ENCODE measurements around the gene TBC1D5.

The TBC1D5 gene

GRCh38 chr3:17478673-17479072 is 263.8 kb downstream of the TBC1D5 start:
- Histone ChIP-seq H3K27me3 (ENCODE audit: insufficient read depth, low read length, poor library complexity, severe bottlenecking) (no peaks in the 10 kb centered on the region), H4K20me1 (ENCODE audit: insufficient read depth, low read length, poor library complexity, severe bottlenecking) (no peaks in the 10 kb centered on the region), H3K4me3 (ENCODE audit: low read length, poor library complexity, severe bottlenecking) (no peak overlapping the region), H3F3A (ENCODE audit: low read depth) (no peaks in the 10 kb centered on the region), H3K9me3 (ENCODE audit: insufficient read depth, low read depth, low read length) (peaks cover 13% of the 10 kb centered on the region; the same call in 1 of the 2 replicates), H3K9me2 (replicated peaks; ENCODE audit: low read depth, low read length) (no peaks in the 10 kb centered on the region), H3K9ac (ENCODE audit: low read depth, low read length, poor library complexity, severe bottlenecking) (no peak overlapping the region), H3K36me3 (ENCODE audit: insufficient read depth, low read length) (peaks cover 18% of the 10 kb centered on the region; the same call in 1 of the 2 replicates), H3K4me2 (ENCODE audit: low read depth, low read length, poor library complexity, severe bottlenecking) (no peak overlapping the region), H2AFZ (ENCODE audit: low read length) (no peak overlapping the region), H3K4me1 (ENCODE audit: insufficient read depth, low read length, poor library complexity, severe bottlenecking) (no peaks in the 10 kb centered on the region), H3K79me2 (ENCODE audit: insufficient read depth, low read length) (no peaks in the 10 kb centered on the region)
- TF ChIP-seq, protein P1, sequence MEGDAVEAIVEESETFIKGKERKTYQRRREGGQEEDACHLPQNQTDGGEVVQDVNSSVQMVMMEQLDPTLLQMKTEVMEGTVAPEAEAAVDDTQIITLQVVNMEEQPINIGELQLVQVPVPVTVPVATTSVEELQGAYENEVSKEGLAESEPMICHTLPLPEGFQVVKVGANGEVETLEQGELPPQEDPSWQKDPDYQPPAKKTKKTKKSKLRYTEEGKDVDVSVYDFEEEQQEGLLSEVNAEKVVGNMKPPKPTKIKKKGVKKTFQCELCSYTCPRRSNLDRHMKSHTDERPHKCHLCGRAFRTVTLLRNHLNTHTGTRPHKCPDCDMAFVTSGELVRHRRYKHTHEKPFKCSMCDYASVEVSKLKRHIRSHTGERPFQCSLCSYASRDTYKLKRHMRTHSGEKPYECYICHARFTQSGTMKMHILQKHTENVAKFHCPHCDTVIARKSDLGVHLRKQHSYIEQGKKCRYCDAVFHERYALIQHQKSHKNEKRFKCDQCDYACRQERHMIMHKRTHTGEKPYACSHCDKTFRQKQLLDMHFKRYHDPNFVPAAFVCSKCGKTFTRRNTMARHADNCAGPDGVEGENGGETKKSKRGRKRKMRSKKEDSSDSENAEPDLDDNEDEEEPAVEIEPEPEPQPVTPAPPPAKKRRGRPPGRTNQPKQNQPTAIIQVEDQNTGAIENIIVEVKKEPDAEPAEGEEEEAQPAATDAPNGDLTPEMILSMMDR (conservative IDR thresholded peaks at IDR 0.05; ENCODE audit: low read length) = no peak
- no peak for TF ChIP-seq EZH2phosphoT487 (IDR thresholded peaks at IDR 0.05; ENCODE audit: borderline replicate concordance)

DNA sequence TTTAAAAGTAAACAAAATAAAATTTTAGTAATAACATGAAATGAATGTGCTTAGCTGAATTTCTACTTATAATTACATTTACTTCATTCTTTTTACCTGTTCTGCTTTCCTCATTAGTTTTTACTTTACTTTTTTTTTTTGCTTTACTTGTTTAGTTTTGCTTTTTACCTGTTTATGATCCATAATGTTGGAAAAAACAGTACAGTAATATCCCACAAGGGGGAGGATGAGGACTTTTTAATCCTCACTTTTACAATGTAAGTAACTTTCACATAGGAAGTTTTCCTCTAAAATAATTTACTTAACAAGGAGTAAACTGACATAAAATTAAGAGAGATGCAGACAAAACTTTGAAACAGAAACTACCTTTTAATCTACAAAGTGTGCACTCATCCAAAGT is 268.7 kb downstream of the TBC1D5 start:
- Histone ChIP-seq H3K27me3 (ENCODE audit: insufficient read depth, low read length, poor library complexity, severe bottlenecking) (no peaks in the 10 kb centered on the region), H3K9ac (ENCODE audit: low read depth, low read length, poor library complexity, severe bottlenecking) (no peak overlapping the region), H3K4me1 (ENCODE audit: insufficient read depth, low read length, poor library complexity, severe bottlenecking) (no peaks in the 10 kb centered on the region), H3K79me2 (ENCODE audit: insufficient read depth, low read length) (no peaks in the 10 kb centered on the region), H3K4me2 (ENCODE audit: low read depth, low read length, poor library complexity, severe bottlenecking) (no peak overlapping the region), H3K36me3 (ENCODE audit: insufficient read depth, low read length) (no peaks in the 10 kb centered on the region), H3K9me2 (replicated peaks; ENCODE audit: low read depth, low read length) (no peaks in the 10 kb centered on the region), H4K20me1 (ENCODE audit: insufficient read depth, low read length, poor library complexity, severe bottlenecking) (no peaks in the 10 kb centered on the region), H3K4me3 (ENCODE audit: low read length, poor library complexity, severe bottlenecking) (no peak overlapping the region), H3F3A (ENCODE audit: low read depth) (no peaks in the 10 kb centered on the region), H3K9me3 (ENCODE audit: insufficient read depth, low read depth, low read length) (no peaks in the 10 kb centered on the region), H2AFZ (ENCODE audit: low read length) (no peak overlapping the region)
- TF ChIP-seq, protein P1 (conservative IDR thresholded peaks at IDR 0.05; ENCODE audit: low read length) = peak; percentile 36
- TF ChIP-seq EZH2phosphoT487 (IDR thresholded peaks at IDR 0.05; ENCODE audit: borderline replicate concordance) = no peak

GRCh38 chr3:17469954-17470353 is 272.5 kb downstream of the TBC1D5 start:
- H3K27me3 ChIP-seq (ENCODE audit: insufficient read depth, low read length, poor library complexity, severe bottlenecking) = no peaks in the 10 kb centered on the region
- no peaks in the 10 kb centered on the region for H3K4me1 ChIP-seq (ENCODE audit: insufficient read depth, low read length, poor library complexity, severe bottlenecking)
- H3K9me3 ChIP-seq (ENCODE audit: insufficient read depth, low read depth, low read length) = no peaks in the 10 kb centered on the region
- no peak overlapping the region for H2AFZ ChIP-seq (ENCODE audit: low read length)
- H3K36me3 ChIP-seq (ENCODE audit: insufficient read depth, low read length) = no peaks in the 10 kb centered on the region
- H3K9me2 ChIP-seq (replicated peaks; ENCODE audit: low read depth, low read length) = no peaks in the 10 kb centered on the region
- TF ChIP-seq EZH2phosphoT487 (IDR thresholded peaks at IDR 0.05; ENCODE audit: borderline replicate concordance) = no peak
- TF ChIP-seq, protein P1 (conservative IDR thresholded peaks at IDR 0.05; ENCODE audit: low read length) = no peak
- no peaks in the 10 kb centered on the region for H3F3A ChIP-seq (ENCODE audit: low read depth)
- no peak overlapping the region for H3K9ac ChIP-seq (ENCODE audit: low read depth, low read length, poor library complexity, severe bottlenecking)
- no peak overlapping the region for H3K4me3 ChIP-seq (ENCODE audit: low read length, poor library complexity, severe bottlenecking)
- H4K20me1 ChIP-seq (ENCODE audit: insufficient read depth, low read length, poor library complexity, severe bottlenecking) = no peaks in the 10 kb centered on the region
- H3K4me2 ChIP-seq (ENCODE audit: low read depth, low read length, poor library complexity, severe bottlenecking) = no peak overlapping the region
- no peaks in the 10 kb centered on the region for H3K79me2 ChIP-seq (ENCODE audit: insufficient read depth, low read length)

Measured in Loucy (cell line).